Tibial artery (tissue), 4 donors: ENCODE results near the gene ARID3B.

ENCODE experiments used
- DNase-seq, 2 donors: peaks; one replicate each; pipeline ENCODE4 v3.0.0-alpha.2; 2019
- H3K27ac ChIP-seq, 2 donors: fragments of 200-600 bp; sonication (generic) in 1 of 2; 1 replicate in 1 of 2; 2 replicates in 1 of 2; pipeline ENCODE4 v1.5.1; 2018 to 2019; ENCODE audit warnings: mild to moderate bottlenecking in 1 of 2
- H3K27me3 ChIP-seq, 2 donors: fragments of 200-600 bp; sonication (generic) in 1 of 2; one replicate each; pipeline versions ENCODE4 v1.5.1 to v1.6.0; 2016 to 2019
- H3K36me3 ChIP-seq, 3 donors: fragments of 200-600 bp; sonication (generic) in 2 of 3; one replicate each; pipeline ENCODE4 v1.5.1; 2016 to 2019; ENCODE audit warnings: mild to moderate bottlenecking in 2 of 3
- H3K4me1 ChIP-seq, 4 donors: fragments of 200-600 bp; sonication (generic) in 2 of 4; 1 replicate in 3 of 4; 2 replicates in 1 of 4; pipeline ENCODE4 v1.5.1; 2016 to 2019
- H3K4me3 ChIP-seq, 2 donors: fragments of 200-600 bp; sonication (generic) in 1 of 2; 1 replicate in 1 of 2; 2 replicates in 1 of 2; pipeline ENCODE4 v1.5.1; 2018 to 2019; ENCODE audit warnings: mild to moderate bottlenecking in 2 of 2
- H3K9me3 ChIP-seq, 3 donors: fragments of 200-600 bp; sonication (generic) in 1 of 3; one replicate each; pipeline ENCODE4 v1.5.1; 2016 to 2019
- CTCF ChIP-seq, 2 experiments: fragments of 200-600 bp in 1 of 2; fragments of 450-650 bp in 1 of 2; IDR thresholded peaks; one replicate each; pipeline ENCODE4 v1.5.1; 2017 to 2019; ENCODE audit warnings: antibody characterized with exemption in 2 of 2, mild to moderate bottlenecking in 1 of 2, moderate library complexity in 1 of 2
- intact Hi-C: fragments of 100-400 bp; cut with DNase I; formaldehyde crosslinking; loops from one replicate; pipeline ENCODE4 v1.15.0; 2023; ENCODE audit warnings: low total_unique reads

ARID3B gene

DNA sequence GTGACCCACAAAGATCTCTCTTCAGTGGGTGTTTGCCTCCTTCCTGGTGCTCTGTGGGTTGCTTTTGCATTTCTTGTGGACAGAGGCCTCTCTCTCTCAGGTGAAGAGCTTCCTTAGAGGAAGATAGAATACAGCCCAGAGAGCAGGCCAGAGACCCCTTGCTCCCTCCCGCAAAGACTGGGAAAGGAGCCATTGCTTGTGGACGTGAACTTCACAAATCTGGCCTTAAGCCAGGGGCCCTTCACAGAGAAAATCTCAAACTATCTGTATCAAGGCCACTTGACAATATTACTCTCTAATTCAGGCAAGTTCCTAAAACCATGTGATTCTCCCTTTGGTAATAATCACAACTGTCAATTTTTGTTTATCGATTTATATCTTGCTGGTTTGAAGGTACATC lies 44.2 kb downstream of the ARID3B start:
- H3K4me1 ChIP-seq: peaks cover 0 to 16% (median 13%) of the 10 kb centered on the region in 4 donors

DNA sequence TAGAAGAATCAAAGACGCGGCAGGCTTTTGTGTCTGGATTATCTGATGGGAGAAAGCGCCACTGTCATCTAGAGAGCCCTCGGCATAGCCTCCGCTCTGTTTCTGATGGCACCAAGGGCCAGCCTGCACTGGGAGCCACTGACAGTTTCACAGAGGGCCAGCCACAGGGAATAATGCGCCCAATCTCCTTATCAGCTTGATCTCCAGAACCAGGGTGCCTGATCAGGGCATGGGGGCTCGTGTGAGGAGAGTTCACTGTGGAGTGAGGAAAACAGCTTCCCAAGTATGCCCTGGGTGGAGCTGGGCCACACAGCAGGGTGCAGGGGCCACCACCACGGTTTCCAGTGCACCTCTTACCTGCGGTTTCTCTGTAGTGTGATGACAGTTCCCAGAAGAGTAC lies 44.8 kb downstream of the ARID3B start:
- Histone ChIP-seq H3K36me3 (peaks cover 3 to 26% (median 5%) of the 10 kb centered on the region in 3 donors), H3K4me3 (no peak overlapping the region), H3K4me1 (peaks cover 0 to 16% (median 13%) of the 10 kb centered on the region in 4 donors), H3K27me3 (no peaks in the 10 kb centered on the region), H3K9me3 (no peaks in the 10 kb centered on the region), H3K27ac (no peak overlapping the region)
- no peak for TF ChIP-seq CTCF (IDR thresholded peaks at IDR 0.05)
- no peak for DNase-seq
- intact Hi-C loops: no loop called here

More for the DNA sequence above, 44.2 kb downstream of the ARID3B start:
- Histone ChIP-seq H3K27me3 (no peaks in the 10 kb centered on the region), H3K4me3 (no peak overlapping the region), H3K36me3 (peaks cover 4 to 25% (median 5%) of the 10 kb centered on the region in 3 donors), H3K27ac (no peak overlapping the region), H3K9me3 (no peaks in the 10 kb centered on the region)
- intact Hi-C loops: no loop called here
- no peak for DNase-seq
- TF ChIP-seq CTCF (IDR thresholded peaks at IDR 0.05): no peak

- peaks cover 0 to 16% (median 13%) of the 10 kb centered on the region in 4 donors for H3K4me1 ChIP-seq
- TF ChIP-seq CTCF (IDR thresholded peaks at IDR 0.05): no peak
- intact Hi-C loops: no loop called here
- no peaks in the 10 kb centered on the region for H3K9me3 ChIP-seq
- DNase-seq: no peak
- H3K4me3 ChIP-seq: no peak overlapping the region
- no peaks in the 10 kb centered on the region for H3K27me3 ChIP-seq
- peaks cover 22 to 62% (median 38%) of the 10 kb centered on the region in 3 donors for H3K36me3 ChIP-seq
- peak overlapping the region in 1 of 2 donors; percentile 59 for H3K27ac ChIP-seq
These were observed 48.8 kb downstream of the ARID3B start for GRCh38 chr15:74589826-74590225.

- H3K4me1 ChIP-seq: peaks cover 0 to 16% (median 13%) of the 10 kb centered on the region in 4 donors
- intact Hi-C loops: no loop called here
- H3K27ac ChIP-seq: no peak overlapping the region
- no peak for TF ChIP-seq CTCF (IDR thresholded peaks at IDR 0.05)
- peaks cover 17 to 63% (median 38%) of the 10 kb centered on the region in 3 donors for H3K36me3 ChIP-seq
- no peaks in the 10 kb centered on the region for H3K27me3 ChIP-seq
- no peak overlapping the region for H3K4me3 ChIP-seq
- H3K9me3 ChIP-seq: no peaks in the 10 kb centered on the region
- DNase-seq: no peak
These were observed 51.2 kb downstream of the ARID3B start for GRCh38 chr15:74592222-74592621.

GRCh38 chr15:74593122-74593521 lies 52.1 kb downstream of the ARID3B start:
- Histone ChIP-seq H3K9me3 (no peaks in the 10 kb centered on the region), H3K4me1 (peaks cover 0 to 20% (median 14%) of the 10 kb centered on the region in 4 donors), H3K36me3 (peaks cover 17 to 63% (median 38%) of the 10 kb centered on the region in 3 donors), H3K27ac (no peak overlapping the region), H3K4me3 (no peak overlapping the region), H3K27me3 (no peaks in the 10 kb centered on the region)
- DNase-seq: no peak
- TF ChIP-seq CTCF (IDR thresholded peaks at IDR 0.05): no peak
- intact Hi-C loops: no loop called here

GRCh38 chr15:74594455-74594854 lies 53.4 kb downstream of the ARID3B start:
- Histone ChIP-seq H3K4me1 (peaks cover 0 to 15% (median 8%) of the 10 kb centered on the region in 4 donors), H3K36me3 (peaks cover 17 to 63% (median 38%) of the 10 kb centered on the region in 3 donors), H3K4me3 (no peak overlapping the region), H3K9me3 (no peaks in the 10 kb centered on the region), H3K27ac (no peak overlapping the region), H3K27me3 (no peaks in the 10 kb centered on the region)
- intact Hi-C loops: no loop called here
- no peak for DNase-seq
- no peak for TF ChIP-seq CTCF (IDR thresholded peaks at IDR 0.05)
